ENCODE data around the gene SOCS6.
"Not testable (repeated sequence)": the region's sequence is repeated elsewhere in the genome, so short reads cannot be mapped to it uniquely, and the experiment has no call there.

Gene SOCS6

DNA sequence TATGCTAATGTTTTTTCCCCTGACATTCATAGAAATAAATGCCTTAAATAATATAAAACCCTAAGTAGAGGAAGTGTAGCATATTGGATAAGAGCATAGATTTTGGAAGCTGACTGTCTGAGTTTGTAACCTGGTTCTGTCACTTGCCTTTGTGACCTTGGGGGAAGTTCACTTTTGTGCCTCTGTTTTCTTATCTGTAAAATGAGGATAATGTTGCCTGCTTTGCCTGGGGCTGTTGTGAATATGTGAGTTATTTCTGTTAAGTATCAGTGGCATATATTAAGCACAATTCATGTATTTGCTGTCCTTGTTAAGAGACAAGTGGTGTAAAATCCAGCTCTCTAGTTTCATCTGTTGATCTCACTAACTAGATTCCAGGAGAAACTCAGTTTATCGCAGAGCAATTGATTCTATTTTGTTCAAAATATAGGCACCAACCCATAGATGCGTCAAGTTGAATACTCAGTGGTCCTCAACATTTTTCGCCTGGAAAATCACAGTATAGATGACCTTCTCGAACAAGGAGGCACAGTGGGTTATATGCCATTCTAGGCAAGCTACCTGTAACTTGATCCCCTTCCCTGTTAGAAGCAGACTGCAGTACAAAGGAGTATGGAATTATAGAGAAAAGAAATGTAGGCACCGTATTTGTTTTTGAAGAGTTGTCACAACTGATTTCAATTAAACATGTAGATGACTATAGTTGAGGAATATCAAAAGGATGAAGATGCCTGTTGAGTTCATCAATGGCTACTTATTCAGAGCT, 67.0 kb downstream of the SOCS6 start:
- no peak for DNase-seq (ENCODE audit: low read depth, low spot score)

GRCh38 chr18:70358105-70358406, 69.2 kb downstream of the SOCS6 start:
- not testable (repeated sequence) for DNase-seq (ENCODE audit: low read depth, low spot score)

GRCh38 chr18:70359071-70359470, 70.2 kb downstream of the SOCS6 start:
- DNase-seq (ENCODE audit: low read depth, low spot score), result no peak

DNA sequence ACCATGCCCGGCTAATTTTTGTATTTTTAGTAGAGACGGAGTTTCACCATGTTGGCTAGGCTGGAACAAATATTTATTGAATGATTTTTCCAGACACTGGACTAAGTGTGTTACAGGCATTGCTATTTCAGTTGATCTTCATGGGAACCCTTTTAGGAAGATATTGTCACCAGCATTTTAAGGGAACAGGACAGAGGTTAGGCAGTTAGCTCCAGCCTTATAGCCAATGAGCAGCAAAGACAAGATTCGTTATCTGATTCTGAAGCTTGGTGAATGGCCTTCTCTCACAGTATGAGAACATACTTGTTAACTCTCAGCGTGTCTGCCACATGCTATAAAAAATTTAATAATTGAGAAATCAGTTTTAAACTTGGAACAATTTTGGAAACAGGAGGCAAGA, 73.4 kb downstream of the SOCS6 start:
- DNase-seq (ENCODE audit: low read depth, low spot score), result no peak

DNA sequence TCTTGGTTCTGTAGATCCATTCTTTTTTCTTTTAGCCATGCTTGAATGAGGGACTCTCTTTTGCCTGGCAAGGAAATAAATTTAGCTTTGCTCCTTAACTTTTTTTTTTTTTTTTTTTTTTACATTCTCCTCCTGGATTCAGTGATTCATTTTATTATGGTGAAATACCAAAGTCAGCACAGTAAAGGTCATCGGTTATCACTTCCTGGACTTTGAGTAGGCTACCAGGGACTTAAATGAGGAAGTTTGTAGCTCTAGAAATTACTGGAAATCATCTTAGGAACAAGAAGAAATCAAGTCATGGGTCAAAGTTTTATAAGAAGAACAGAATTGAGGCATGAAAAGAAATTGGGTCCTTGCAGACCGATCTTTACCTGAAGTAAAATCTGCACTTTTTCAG, 75.0 kb downstream of the SOCS6 start:
- no peak for DNase-seq (ENCODE audit: low read depth, low spot score)

- no peak for DNase-seq (ENCODE audit: low read depth, low spot score)
Observed at GRCh38 chr18:70365361-70365760, 76.5 kb downstream of the SOCS6 start.

GRCh38 chr18:70366174-70366573, 77.3 kb downstream of the SOCS6 start:
- no peak for DNase-seq (ENCODE audit: low read depth, low spot score)

DNA sequence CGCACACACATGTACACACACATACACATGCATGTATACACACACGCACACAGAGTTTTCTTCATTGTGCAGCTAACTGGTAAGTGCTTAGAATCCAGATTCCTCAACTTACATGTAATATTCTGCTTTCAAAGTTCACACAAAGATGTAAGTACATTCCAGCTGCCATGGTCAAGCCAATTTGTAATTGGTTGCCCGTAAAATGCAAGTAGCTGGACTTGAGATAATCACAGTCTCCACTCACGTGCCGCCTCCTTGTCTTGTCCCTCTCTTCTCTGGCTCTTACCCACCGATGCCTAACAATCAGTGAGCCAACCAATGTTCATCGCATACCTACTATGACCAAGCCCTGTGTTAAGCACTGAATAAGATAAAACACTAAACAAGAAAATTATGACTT, 77.8 kb downstream of the SOCS6 start:
- no peak for DNase-seq (ENCODE audit: low read depth, low spot score)

DNA sequence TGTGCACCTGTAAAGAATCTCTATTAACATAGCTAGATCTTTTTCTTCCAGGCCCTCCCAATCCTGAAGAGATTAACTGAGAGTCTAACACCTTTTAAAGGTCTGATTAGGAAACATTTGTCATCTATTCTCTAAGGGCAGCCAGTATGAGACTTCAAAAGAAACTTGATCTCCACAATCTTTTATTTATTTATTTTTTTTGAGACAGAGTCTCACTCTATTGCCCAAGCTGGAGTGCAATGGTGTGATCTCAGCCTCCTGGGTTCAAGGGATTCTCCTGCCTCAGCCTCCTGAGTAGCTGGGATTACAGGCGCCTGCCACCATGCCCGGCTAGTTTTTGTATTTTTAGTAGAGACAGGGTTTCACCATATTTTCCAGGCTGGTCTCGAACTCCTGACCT, 78.5 kb downstream of the SOCS6 start:
- not testable (repeated sequence) for DNase-seq (ENCODE audit: low read depth, low spot score)

DNA sequence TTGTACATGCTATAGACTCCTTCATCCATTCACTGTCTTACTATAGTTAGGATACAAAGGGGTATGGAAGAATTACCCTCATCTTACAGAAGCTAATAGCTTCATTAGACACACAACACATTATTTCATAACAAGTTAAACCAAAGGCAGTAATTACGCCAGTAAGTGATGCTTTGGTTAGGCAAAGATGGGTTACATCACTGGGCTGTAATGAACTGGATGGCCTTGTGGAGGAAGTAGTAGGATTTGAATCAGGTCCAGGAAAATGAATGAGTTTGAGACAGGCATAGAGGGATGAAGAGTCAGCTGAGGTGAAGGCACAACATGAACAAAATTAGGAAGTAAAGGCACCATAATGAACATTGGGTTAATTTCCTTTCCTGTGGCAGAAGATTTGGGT, 80.1 kb downstream of the SOCS6 start:
- DNase-seq (ENCODE audit: low read depth, low spot score), result no peak

DNA sequence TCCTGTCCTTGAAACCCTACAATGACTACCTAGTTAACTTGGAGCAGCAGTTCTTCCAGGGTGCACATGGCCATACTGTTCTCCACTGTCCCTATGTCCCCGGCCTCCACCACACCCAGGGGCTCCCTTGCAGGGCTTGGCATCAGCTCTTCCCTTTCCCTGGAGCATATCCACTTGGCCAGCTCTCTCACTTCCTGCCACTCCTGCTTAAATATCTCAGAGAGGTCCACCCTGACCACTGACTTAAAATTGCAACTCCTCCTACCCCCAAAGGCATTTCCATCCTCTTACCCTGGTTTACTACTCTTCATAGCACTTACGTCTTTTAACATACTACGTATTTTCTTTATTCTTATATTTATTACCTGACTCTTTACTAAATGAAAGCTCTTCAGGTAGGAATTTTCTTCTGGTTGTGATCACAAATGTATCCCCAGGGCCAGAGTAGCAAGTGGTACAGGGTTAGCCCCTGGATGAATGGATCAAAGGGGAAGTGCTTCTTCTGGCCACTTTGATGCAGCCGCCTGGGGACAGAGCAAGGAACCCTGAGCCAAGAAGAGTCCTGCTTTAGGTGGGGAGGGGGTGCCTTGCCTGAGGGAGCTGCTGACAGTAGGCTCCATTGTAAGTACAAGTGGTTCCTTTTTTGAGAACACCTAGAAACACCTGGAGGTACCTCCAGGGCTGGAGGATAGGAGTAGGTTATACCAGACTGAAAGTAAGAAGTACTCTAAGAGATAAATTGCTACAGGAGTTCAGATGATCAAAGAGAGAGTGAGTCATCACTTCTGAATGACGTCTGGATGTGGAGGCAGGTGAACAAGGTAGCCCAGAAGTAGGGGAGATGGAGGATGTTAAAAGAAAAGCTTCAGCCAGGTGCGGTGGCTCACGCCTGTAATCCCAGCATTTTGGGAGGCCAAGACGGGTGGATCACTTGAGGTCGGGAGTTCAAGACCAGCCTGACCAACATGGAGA, 82.2 kb downstream of the SOCS6 start:
- DNase-seq (ENCODE audit: low read depth, low spot score), result no peak

DNA sequence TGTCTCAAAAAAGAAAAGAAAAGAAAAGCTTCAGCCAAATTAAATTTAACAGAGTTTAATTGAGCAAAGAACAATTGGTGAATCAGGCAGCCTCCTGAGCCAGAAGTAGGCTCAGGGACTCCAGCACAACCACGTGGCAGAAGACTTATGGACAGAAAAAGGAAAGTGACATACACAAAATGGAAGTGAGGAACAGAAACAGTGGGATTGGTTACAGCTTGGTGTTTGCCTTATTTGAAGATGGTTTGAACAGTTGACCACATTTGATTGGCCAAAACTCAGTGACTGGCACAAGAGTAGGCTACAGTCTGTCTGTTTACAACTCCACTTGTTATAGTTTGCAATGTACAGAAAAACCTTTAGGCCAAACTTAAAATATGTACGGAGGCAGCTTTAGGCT, 83.1 kb downstream of the SOCS6 start:
- DNase-seq (ENCODE audit: low read depth, low spot score), result no peak

- DNase-seq (ENCODE audit: low read depth, low spot score), result no peak
Observed at GRCh38 chr18:70372450-70373041, 83.7 kb downstream of the SOCS6 start.

DNA sequence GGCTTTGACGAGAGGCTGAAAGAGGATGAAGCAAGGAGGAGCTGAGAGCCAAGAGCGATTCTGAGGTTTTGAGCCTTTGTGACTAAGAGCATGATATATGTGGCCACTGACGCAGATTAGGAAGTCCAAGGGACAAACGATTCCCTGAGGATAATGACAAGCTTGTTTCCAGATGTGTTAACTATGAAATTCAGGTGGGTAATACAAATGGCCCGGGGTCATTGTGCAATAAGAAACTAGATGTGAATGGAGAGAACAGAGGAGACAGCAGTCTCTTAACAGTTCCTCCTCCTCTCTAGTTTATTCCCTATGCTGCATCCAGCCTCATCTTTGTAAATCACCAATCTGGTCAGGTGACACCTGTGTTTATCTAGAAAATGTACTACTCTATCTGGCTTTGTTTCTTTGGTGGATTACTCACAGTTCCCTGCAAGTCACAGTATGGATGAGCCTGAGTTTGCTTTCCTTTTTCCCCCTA, 84.2 kb downstream of the SOCS6 start:
- no peak for DNase-seq (ENCODE audit: low read depth, low spot score)

DNA sequence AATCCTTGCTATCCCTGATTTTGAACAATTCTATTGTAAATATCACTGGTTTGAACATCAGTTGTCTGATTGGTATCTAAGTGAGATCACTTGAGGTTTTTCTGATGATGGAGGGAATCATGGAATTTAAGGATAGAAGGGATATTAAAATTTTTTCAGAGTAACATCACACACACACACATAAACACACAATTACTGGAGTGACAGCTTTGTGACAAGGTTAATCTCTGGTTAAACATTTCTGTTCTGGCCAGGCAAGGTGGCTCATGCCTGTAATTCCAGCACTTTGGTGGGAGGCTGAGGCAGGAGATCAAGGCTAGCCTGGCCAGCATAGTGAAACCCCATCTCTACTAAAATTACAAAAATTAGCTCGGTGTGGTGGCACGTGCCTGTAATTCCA, 85.3 kb downstream of the SOCS6 start:
- no peak for DNase-seq (ENCODE audit: low read depth, low spot score)

- DNase-seq (ENCODE audit: low read depth, low spot score), result no peak
Observed at GRCh38 chr18:70376137-70376913, 87.5 kb downstream of the SOCS6 start.

GRCh38 chr18:70376914-70377258, 88.0 kb downstream of the SOCS6 start:
- DNase-seq (ENCODE audit: low read depth, low spot score), result no peak

DNA sequence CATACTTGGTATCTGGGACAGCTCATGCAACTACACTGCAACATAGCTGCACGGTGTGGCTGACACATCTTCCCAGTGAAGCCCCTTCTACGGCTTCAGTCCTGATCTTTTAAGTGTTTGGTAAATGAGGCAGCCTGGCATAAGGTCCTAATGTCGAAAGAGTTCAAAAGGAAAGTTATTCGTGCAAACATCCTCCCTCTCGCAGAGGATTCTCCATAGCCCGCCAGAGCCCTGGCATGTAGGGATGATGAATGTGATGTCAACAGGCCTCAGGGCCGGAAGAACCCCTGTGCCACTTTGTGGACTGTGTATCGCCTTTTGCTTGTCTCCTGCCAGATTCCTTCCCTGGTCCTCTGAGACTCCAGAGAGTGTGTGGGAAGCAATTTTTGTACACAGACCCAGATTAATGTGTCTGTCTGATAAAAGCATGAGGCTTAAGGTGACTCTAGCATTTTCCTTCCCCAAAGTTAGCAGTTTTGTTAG, 88.5 kb downstream of the SOCS6 start:
- DNase-seq (ENCODE audit: low read depth, low spot score), result no peak

DNA sequence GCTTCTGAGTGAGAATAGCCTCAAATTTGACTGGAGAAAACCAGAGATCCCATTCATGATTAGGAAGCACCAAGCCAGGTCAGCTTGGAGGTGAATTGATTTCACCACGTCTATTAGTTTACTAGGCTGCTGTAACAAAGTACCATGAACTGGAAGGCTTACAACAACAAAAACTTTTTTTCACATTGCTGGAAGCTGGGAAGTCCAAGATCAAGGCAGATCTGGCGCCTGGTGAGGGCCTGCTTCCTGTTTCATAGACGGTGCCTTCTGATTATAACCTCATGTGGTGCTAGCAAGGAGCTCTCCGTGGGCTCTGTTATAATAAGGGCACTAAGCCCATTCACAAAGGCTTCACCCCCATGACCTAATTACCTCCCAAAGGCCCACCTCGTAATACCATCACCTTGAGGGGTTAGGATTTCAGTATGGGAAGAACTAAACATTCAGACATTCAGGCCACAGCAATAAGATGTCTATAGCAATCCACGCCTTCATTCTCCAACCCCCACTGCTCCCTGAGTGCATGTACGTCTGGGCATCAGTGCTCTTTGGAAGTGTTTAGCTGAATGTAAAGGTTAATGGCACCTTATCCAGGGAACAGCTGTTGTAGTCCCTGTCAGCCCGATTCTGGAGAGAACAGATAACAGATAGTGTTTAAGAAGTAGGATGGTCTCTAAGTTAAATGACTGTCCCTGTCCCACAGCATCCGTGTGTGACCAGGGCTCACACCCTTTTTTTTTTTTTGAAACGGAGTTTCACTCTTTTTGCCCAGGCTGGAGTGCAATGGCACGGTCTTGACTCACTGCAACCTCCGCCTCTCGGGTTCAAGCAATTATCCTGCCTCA, 89.2 kb downstream of the SOCS6 start:
- DNase-seq (ENCODE audit: low read depth, low spot score), result no peak
